Measurements from ENCODE around the gene RAI1. TPM values are rescaled to one million over a fixed set of nuclear protein-coding genes. Genes with fewer than 3 reads are reported as not detected.

RAI1 gene
- total RNA-seq, 1 donor from 2014 or later: 29.2 TPM

DNA sequence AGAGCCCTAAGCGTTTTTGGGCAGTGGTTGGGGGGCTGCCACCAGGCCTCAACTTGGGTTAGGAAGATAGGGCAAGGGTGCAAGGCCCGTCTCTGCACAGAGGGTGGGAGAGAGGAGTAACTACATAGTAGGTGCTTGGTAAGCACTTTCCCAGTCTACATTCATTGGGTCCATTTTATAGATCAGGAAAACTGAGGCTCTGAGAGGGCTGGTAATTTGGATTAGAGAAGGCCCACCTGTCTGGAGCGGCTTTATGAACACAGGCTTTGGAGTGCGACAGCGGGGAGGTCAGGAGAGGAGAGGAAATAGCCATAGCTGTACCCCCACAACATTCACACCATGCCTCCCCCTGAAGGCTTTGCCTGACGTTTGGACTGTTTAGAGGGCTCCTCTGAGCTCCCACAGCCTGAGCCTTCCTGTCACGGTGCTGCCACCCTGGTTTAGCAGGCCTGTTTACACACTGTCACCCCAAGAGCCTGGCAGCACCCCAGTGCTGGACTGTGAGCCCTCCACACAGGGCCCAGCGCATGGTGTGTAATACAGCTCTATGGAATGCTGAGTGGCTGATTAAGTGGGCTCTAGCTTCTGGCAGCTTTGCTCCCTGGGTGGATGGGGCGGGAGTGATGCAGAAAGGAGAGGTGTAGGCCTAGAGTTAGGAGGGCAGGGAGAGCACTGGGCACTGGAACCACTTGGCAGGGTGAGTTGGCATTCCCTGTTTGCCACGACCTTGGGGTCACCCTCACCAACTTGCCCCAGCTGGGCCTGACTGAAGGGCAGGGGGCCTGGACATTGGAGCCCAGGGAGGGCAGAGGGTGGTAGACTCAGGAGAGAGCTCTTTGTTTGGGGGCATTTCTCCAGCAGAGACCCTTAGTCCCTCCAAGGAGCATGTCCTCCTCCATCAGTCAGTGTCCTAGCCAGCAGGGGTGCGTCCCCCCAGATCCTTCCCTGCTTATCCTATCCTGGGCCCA lies 73.7 kb downstream of the RAI1 start:
- intact Hi-C loops (cut with DNase I): no loop called here
- TF ChIP-seq POLR2A (IDR thresholded peaks at IDR 0.05) (no peak), POLR2AphosphoS5 (IDR thresholded peaks at IDR 0.05; ENCODE audit: insufficient read depth in 1 of 2, low read depth in 1 of 2) (no peak)
- TF ChIP-seq, protein P1, sequence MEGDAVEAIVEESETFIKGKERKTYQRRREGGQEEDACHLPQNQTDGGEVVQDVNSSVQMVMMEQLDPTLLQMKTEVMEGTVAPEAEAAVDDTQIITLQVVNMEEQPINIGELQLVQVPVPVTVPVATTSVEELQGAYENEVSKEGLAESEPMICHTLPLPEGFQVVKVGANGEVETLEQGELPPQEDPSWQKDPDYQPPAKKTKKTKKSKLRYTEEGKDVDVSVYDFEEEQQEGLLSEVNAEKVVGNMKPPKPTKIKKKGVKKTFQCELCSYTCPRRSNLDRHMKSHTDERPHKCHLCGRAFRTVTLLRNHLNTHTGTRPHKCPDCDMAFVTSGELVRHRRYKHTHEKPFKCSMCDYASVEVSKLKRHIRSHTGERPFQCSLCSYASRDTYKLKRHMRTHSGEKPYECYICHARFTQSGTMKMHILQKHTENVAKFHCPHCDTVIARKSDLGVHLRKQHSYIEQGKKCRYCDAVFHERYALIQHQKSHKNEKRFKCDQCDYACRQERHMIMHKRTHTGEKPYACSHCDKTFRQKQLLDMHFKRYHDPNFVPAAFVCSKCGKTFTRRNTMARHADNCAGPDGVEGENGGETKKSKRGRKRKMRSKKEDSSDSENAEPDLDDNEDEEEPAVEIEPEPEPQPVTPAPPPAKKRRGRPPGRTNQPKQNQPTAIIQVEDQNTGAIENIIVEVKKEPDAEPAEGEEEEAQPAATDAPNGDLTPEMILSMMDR (IDR thresholded peaks at IDR 0.05): no peak
- Histone ChIP-seq H3K9me3 (no peaks in the 10 kb centered on the region), H3K4me3 (no peak overlapping the region), H3K27me3 (no peaks in the 10 kb centered on the region), H3K4me1 (peaks cover 67% of the 10 kb centered on the region), H3K36me3 (no peaks in the 10 kb centered on the region), H3K27ac (no peak overlapping the region)
- DNase-seq (ENCODE audit: extremely low spot score in 2 of 2): no peak

DNA sequence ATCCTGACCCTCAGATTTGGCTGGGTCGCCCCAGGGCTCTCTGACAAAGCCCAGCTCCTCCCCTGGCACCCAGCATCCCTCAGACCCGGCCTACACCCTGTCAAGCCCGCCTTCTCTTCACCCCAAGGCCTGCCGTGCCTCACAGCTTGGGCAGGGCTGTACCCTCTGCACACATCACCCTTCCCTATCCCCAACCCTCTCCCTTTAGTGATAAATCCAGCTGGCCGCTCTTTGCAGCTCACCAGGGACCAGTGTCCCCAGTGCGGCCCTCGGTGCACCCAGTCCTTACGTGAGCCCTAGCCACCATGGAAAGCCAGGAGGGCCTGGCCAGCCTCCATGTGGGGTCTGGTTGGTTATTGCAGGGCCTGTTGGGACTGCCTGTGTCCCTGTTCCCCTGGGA lies 74.5 kb downstream of the RAI1 start:
- no peak for DNase-seq (ENCODE audit: extremely low spot score in 2 of 2)
- intact Hi-C loops (cut with DNase I): no loop called here
- TF ChIP-seq, protein P1 (IDR thresholded peaks at IDR 0.05): no peak
- TF ChIP-seq POLR2A (IDR thresholded peaks at IDR 0.05): no peak
- no peak for TF ChIP-seq POLR2AphosphoS5 (IDR thresholded peaks at IDR 0.05; ENCODE audit: insufficient read depth in 1 of 2, low read depth in 1 of 2)

DNA sequence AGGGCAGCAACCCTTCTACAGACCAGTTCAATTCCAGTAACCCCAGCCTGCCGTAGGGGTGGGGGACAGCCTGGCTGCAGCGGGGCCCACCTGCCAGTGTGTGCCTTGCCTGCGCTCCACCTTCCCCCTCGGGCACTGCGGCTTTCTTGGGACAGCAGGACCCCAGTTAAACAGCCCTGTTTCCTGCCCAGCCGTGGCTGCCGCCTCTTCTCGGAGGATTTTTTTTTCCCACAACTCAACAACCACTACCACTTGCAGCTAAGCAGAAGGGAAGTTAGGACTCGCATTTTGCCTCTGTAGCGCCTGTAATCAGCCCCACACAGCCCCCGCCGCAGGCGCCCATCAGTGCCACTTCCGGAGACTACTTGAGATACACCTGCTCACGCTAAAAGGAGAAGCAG lies 76.1 kb downstream of the RAI1 start:
- no peaks in the 10 kb centered on the region for H3K36me3 ChIP-seq
- TF ChIP-seq, protein P1 (IDR thresholded peaks at IDR 0.05): no peak
- no peak for TF ChIP-seq POLR2AphosphoS5 (IDR thresholded peaks at IDR 0.05; ENCODE audit: insufficient read depth in 1 of 2, low read depth in 1 of 2)
- intact Hi-C loops (cut with DNase I): no loop called here
- no peak overlapping the region for H3K4me3 ChIP-seq
- no peaks in the 10 kb centered on the region for H3K27me3 ChIP-seq
- no peak overlapping the region for H3K27ac ChIP-seq
- no peaks in the 10 kb centered on the region for H3K9me3 ChIP-seq
- peaks cover 53% of the 10 kb centered on the region for H3K4me1 ChIP-seq
- DNase-seq (ENCODE audit: extremely low spot score in 2 of 2): no peak

More for the DNA sequence above, 74.5 kb downstream of the RAI1 start:
- Histone ChIP-seq H3K27ac (no peak overlapping the region), H3K36me3 (no peaks in the 10 kb centered on the region), H3K27me3 (no peaks in the 10 kb centered on the region), H3K9me3 (no peaks in the 10 kb centered on the region), H3K4me1 (peaks cover 67% of the 10 kb centered on the region), H3K4me3 (no peak overlapping the region)

DNA sequence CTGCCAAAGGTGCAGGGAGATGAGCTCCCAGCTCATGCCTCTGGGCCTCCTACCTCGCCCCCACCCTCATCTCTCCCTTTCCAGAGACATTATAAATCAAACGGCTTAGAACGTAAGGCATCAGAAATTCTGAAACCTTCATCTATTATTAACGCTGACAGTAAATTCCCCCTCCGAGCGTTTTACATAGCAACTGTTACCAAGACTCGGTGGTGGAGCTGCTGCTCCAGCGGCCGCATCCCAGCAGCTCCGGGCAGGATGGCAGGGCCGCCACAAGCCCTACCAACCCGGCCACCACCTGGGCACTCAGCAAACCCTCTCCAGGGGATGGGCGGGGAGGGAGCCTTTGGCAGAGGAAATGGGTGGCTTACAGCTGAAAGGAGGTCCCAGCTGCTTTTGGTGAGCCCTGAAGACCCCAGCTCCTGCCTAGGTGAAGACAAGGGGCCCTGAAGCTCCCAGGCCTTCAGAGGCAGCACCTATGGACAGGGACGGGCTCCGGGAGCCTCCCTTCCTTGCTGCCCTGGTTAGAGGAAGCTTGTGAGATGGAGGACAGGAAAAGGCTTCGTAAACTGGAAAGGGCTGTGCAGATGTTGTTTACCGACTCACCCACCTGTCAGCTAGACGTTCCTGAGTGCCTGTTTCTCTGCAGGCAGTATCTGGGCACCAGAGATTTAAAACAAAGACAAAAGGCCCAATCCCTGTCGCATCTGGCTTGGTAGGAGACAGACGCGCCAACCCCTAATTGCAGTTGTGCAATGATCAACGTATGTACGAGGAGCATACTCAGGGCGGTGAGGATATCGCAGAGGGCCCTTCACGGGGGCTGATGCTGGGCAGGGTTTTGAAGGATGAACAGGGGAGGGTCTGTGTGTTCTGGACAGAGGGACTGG lies 76.9 kb downstream of the RAI1 start:
- Histone ChIP-seq H3K27me3 (no peaks in the 10 kb centered on the region), H3K9me3 (no peaks in the 10 kb centered on the region), H3K27ac (no peak overlapping the region), H3K4me1 (peaks cover 45% of the 10 kb centered on the region), H3K4me3 (no peak overlapping the region), H3K36me3 (no peaks in the 10 kb centered on the region)
- TF ChIP-seq, protein P1 (IDR thresholded peaks at IDR 0.05): no peak
- TF ChIP-seq POLR2A (IDR thresholded peaks at IDR 0.05) (no peak), POLR2AphosphoS5 (IDR thresholded peaks at IDR 0.05; ENCODE audit: insufficient read depth in 1 of 2, low read depth in 1 of 2) (no peak)
- intact Hi-C loops (cut with DNase I): no loop called here
- DNase-seq (ENCODE audit: extremely low spot score in 2 of 2): no peak
